RWPE2 (cell line): ENCODE results near the gene DLG2.
"Not testable (repeated sequence)": the region's sequence is repeated elsewhere in the genome, so short reads cannot be mapped to it uniquely, and the experiment has no call there.

Experiments used
- ATAC-seq: fragments of 200-7000 bp; cut with Tn5 transposase; 3 replicates; pipeline ENCODE4 v1.9.1; 2021; ENCODE audit warnings: low read depth
- DNase-seq: peaks from one replicate; pipeline ENCODE4 v3.0.0-alpha.2; 2020; ENCODE audit warnings: low spot score
- H3K27ac ChIP-seq: fragments of 450-650 bp; 2 replicates; pipeline ENCODE4 v1.5.1; 2017; ENCODE audit warnings: mild to moderate bottlenecking; ENCODE audit not compliant: poor library complexity, severe bottlenecking
- H3K27me3 ChIP-seq: fragments of 250-450 bp; sonication (Bioruptor Pico); 2 replicates; pipeline ENCODE4 v1.5.1; 2021; ENCODE audit warnings: mild to moderate bottlenecking, moderate library complexity; ENCODE audit not compliant: insufficient read depth, poor library complexity, severe bottlenecking
- H3K36me3 ChIP-seq: fragments of 250-450 bp; sonication (Bioruptor Pico); 2 replicates; pipeline ENCODE4 v1.5.1; 2020; ENCODE audit warnings: low read depth, mild to moderate bottlenecking, moderate library complexity
- H3K4me1 ChIP-seq: fragments of 250-450 bp; sonication (Bioruptor Pico); 2 replicates; pipeline ENCODE4 v1.5.1; 2021; ENCODE audit warnings: mild to moderate bottlenecking, moderate library complexity; ENCODE audit not compliant: insufficient read depth, poor library complexity, severe bottlenecking
- H3K4me3 ChIP-seq: fragments of 250-450 bp; sonication (Bioruptor Pico); 2 replicates; pipeline ENCODE4 v1.5.1; 2021; ENCODE audit warnings: mild to moderate bottlenecking, moderate library complexity; ENCODE audit not compliant: severe bottlenecking
- H3K9me3 ChIP-seq: fragments of 250-450 bp; sonication (Bioruptor Pico); 2 replicates; pipeline ENCODE4 v1.5.1; 2021; ENCODE audit warnings: mild to moderate bottlenecking, moderate library complexity; ENCODE audit not compliant: severe bottlenecking
- TF ChIP-seq, protein P1 (sequence below): fragments of 450-650 bp; IDR thresholded peaks from one replicate; pipeline ENCODE4 v1.5.1; 2017; ENCODE audit warnings: mild to moderate bottlenecking, moderate library complexity; ENCODE audit not compliant: poor library complexity, severe bottlenecking

The DLG2 gene

DNA sequence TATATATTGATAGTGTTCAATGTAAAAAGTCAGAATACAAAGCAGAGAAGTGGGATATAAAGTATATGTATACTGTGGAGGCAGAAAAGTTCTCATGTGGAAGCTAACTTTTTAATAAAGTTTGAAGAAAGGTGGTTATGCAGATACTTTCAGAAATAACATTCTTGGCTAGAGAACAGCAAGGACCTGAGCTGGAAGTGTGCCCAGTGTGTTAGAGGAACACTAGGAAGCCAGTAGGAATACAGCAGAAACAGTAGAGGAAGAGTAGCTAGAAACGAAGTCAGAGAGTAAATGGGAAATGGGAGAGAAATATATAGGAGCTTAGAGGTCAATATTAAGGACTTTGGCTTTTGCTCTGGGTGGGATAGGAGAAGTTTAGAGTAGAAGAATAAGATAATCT lies 1876.1 kb downstream of the DLG2 start:
- Histone ChIP-seq H3K27ac (no peak overlapping the region), H3K4me1 (no peaks in the 10 kb centered on the region), H3K36me3 (no peaks in the 10 kb centered on the region), H3K27me3 (no peaks in the 10 kb centered on the region), H3K4me3 (no peak overlapping the region), H3K9me3 (no peaks in the 10 kb centered on the region)
- ATAC-seq, result no peak
- DNase-seq, result no peak
- TF ChIP-seq, protein P1, sequence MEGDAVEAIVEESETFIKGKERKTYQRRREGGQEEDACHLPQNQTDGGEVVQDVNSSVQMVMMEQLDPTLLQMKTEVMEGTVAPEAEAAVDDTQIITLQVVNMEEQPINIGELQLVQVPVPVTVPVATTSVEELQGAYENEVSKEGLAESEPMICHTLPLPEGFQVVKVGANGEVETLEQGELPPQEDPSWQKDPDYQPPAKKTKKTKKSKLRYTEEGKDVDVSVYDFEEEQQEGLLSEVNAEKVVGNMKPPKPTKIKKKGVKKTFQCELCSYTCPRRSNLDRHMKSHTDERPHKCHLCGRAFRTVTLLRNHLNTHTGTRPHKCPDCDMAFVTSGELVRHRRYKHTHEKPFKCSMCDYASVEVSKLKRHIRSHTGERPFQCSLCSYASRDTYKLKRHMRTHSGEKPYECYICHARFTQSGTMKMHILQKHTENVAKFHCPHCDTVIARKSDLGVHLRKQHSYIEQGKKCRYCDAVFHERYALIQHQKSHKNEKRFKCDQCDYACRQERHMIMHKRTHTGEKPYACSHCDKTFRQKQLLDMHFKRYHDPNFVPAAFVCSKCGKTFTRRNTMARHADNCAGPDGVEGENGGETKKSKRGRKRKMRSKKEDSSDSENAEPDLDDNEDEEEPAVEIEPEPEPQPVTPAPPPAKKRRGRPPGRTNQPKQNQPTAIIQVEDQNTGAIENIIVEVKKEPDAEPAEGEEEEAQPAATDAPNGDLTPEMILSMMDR, result no peak

DNA sequence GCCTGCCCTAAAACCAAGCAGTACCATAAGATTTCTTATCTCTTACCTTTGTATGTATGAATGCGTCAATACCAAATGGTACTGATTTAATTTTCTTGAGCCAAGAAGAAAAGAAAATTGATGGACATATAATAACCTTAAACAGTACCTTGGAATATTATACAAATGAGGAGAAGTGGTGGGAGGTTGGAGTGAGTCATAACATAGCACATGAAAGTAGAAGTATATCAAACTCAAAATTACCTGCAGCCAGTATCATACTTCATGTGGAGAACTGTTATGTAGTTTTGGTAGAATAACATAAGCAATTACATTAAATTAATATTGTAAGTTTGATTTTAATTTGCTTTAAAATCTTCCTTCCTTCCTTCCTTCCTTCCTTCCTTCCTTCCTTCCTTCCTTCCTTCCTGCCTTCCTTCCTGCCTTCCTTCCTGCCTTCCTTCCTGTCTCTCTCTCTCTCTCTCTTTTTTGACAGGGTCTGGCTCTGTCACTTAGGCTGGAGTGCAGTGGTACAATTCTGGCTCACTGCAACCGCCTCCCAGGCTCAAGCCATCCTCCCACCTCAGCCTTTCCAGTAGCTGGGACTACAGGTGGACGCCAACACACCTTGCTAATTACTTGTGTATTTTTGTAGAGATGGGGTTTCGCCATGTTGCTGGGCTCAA lies 1880.1 kb downstream of the DLG2 start:
- Histone ChIP-seq H3K27ac (no peak overlapping the region), H3K27me3 (no peaks in the 10 kb centered on the region), H3K36me3 (no peaks in the 10 kb centered on the region), H3K4me3 (no peak overlapping the region), H3K4me1 (no peaks in the 10 kb centered on the region), H3K9me3 (no peaks in the 10 kb centered on the region)
- no peak for DNase-seq
- ATAC-seq, result no peak
- TF ChIP-seq, protein P1, result no peak

DNA sequence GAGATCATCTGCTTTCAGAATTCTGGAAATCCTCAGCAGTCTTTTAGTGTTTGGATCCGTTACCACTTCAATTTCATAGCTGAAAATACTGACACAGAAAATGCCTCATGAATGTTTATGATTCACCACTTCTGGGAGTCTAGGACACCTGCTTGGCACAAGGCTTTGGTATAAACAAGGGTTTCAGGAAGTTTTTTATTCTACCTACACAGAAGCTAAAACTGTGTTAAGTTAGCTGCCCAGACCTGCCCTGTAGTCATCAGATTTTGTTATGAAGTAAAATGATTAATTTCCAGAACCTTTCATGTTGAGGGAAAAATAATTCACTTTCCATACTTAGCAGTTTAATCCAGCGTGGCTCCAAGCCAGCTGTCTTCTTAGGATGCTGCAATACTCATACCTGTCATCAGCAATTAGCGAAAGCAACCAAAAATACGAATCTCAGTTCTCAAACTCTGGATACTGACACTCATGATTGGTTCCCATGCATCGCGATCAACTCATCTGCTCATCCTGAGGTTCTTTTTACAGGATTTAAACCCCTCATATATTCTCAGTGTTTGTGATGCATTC lies 1882.4 kb downstream of the DLG2 start:
- Histone ChIP-seq H3K27me3 (peaks cover 3% of the 10 kb centered on the region), H3K27ac (no peak overlapping the region), H3K36me3 (no peaks in the 10 kb centered on the region), H3K9me3 (no peaks in the 10 kb centered on the region), H3K4me1 (no peaks in the 10 kb centered on the region), H3K4me3 (no peak overlapping the region)
- TF ChIP-seq, protein P1, result no peak
- DNase-seq (no peak), ATAC-seq (no peak)

DNA sequence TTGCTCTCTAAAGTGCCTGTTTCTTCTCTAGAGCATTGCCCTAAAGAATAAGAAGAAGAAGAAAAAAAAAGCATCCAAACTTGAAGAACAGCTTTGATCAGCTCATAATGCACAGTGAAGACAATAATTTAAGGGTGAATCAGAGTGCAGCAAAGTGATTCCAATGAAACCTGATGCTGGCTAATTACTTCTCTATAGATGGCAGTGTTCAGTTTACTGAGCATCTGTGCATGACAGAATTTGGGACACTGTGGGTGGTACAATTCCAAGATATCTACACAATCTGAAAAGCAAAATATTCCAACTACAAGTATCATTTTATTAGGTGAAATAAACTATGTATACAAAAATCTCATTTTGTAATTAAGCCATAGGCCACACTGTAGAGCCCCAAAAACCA lies 1890.5 kb downstream of the DLG2 start:
- no peaks in the 10 kb centered on the region for H3K4me1 ChIP-seq
- peaks cover 3% of the 10 kb centered on the region for H3K27me3 ChIP-seq
- H3K4me3 ChIP-seq, result no peak overlapping the region
- no peaks in the 10 kb centered on the region for H3K36me3 ChIP-seq
- DNase-seq (no peak), ATAC-seq (no peak)
- TF ChIP-seq, protein P1, result no peak
- H3K9me3 ChIP-seq, result no peaks in the 10 kb centered on the region
- no peak overlapping the region for H3K27ac ChIP-seq

DNA sequence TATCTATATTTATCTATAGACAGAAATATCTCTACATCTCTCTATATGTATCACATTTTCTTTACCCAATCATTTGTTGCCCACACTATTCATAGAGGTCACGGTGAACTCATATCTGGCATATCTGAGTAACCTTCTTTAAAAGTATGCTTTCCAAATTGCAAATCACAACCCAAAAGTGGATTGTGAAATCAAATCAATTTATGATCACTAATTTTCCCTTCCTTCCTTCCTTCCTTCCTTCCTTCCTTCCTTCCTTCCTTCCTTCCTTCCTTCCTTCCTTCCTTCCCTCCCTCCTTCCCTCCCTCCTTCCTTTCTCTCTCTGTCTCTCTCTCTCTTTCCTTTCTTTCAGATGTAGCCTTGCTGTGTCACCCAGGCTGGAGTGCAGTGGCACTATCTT lies 1893.0 kb downstream of the DLG2 start:
- Histone ChIP-seq H3K4me1 (no peaks in the 10 kb centered on the region), H3K9me3 (no peaks in the 10 kb centered on the region)
- TF ChIP-seq, protein P1, result no peak

DNA sequence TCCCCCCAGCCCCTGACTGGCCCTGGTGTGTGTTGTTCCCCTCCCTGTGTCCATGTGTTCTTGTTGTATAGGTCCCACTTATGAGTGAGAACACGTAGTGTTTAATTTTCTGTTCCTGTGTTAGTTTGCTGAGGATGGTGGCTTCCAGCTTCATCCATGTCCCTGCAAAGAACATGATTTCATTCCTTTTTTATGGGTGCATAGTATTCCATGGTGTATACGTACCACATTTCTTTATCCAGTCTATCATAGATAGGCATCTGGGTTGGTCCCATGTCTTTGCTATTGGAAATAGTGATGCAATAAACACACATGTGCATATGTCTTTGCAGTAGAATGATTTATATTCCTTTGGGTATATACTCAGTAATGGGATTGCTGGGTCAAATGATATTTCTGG lies 1895.9 kb downstream of the DLG2 start:
- not testable (repeated sequence) for H3K36me3 ChIP-seq, H3K4me3 ChIP-seq, DNase-seq, H3K4me1 ChIP-seq, ATAC-seq, H3K27ac ChIP-seq, H3K9me3 ChIP-seq, H3K27me3 ChIP-seq

More for the DNA sequence above, 1893.0 kb downstream of the DLG2 start:
- no peak overlapping the region for H3K27ac ChIP-seq
- ATAC-seq, result no peak
- no peaks in the 10 kb centered on the region for H3K36me3 ChIP-seq
- H3K4me3 ChIP-seq, result no peak overlapping the region
- no peaks in the 10 kb centered on the region for H3K27me3 ChIP-seq
- DNase-seq, result no peak
